Central memory CD4-positive, alpha-beta T cell (primary cell): ENCODE data around the gene OPA3.

ENCODE experiments used
- DNase-seq: peaks from one replicate; pipeline ENCODE4 v3.0.0; 2022

The OPA3 gene

DNA sequence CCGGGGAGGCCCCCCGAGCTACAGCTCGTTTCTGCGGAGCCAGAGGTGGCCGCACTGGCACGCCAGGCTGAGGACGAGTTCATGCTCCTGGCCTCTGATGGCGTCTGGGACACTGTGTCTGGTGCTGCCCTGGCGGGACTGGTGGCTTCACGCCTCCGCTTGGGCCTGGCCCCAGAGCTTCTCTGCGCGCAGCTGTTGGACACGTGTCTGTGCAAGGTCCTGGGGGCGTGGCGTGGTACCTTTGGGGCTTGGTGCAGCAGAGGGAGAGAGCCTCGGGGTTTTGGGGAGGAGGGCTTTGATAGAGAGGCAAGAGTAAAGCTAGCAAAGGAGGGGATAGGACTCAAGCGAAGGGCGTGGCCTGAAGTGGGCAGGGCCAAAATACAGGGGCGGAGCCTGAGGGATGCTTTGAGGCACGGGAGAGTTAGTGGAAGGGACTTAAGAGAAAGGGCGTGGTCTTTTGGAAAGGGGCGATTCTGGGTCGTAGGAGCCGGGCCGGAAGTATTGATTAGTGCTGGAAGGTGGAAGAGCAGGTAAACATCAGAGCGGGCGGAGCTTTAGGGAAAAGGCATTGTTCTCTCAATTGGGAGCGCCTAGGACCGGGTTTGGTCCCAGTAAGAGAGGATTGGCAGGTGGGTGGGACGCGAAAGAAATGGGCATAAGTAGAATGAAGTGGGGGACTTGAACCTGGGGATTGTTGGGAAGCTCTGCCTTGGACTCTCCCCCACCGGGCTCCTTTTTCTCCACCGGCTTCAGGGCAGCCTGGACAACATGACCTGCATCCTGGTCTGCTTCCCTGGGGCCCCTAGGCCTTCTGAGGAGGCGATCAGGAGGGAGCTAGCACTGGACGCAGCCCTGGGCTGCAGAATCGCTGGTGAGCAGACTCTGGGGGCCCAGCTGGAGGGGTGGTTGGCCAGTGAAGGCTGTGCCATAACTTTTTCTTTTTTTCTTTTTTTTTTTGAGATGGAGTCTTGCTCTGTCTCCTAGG, 85.1 kb downstream of the OPA3 start:
- DNase-seq = peak; percentile 36

DNA sequence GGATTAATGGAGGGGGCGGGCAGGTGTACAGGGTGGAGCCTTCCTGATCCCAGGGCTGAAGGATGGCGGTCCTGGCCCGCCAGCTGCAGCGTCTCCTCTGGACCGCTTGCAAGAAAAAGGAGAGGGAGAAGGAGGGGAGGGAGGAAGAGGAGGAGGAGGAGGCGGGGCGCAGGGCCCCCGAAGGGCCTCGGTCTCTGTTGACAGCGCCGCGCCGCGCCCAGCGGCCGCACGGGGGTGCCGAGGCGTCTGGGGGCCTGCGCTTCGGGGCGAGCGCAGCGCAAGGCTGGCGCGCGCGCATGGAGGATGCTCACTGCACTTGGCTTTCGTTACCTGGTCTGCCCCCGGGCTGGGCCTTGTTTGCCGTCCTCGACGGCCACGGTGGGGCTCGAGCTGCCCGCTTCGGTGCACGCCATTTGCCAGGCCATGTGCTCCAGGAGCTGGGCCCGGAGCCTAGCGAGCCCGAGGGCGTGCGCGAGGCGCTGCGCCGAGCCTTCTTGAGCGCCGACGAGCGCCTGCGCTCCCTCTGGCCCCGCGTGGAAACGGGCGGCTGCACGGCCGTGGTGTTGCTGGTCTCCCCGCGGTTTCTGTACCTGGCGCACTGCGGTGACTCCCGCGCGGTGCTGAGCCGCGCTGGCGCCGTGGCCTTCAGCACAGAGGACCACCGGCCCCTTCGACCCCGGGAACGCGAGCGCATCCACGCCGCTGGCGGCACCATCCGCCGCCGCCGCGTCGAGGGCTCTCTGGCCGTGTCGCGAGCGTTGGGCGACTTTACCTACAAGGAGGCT, 86.0 kb downstream of the OPA3 start, which contains the start of gene PPM1N:
PPM1N (plus strand) TSS at position 33 of the 785 bp plus-strand sequence; CDS start at position 63, 30 bp downstream.
- DNase-seq = peak; percentile 48

DNA sequence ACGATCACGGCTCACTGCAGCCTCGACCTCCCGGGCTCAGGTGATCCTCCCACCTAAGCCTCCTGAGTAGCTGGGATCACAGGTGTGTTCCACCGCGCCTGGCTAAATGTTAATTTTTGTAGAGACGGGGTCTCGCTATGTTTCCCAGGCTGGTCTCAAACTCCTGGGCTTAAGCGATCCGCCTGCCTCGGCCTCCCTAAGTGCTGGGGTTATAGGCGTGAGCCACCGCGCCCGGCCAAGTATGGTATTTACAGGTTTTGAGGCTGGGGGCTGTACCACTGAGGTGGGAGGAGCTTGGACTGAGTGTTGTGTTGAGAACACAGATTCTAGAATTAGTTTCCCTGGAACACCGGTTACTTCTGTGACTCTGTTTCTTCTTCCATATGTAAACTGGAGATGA, 86.8 kb downstream of the OPA3 start:
- no peak for DNase-seq

DNA sequence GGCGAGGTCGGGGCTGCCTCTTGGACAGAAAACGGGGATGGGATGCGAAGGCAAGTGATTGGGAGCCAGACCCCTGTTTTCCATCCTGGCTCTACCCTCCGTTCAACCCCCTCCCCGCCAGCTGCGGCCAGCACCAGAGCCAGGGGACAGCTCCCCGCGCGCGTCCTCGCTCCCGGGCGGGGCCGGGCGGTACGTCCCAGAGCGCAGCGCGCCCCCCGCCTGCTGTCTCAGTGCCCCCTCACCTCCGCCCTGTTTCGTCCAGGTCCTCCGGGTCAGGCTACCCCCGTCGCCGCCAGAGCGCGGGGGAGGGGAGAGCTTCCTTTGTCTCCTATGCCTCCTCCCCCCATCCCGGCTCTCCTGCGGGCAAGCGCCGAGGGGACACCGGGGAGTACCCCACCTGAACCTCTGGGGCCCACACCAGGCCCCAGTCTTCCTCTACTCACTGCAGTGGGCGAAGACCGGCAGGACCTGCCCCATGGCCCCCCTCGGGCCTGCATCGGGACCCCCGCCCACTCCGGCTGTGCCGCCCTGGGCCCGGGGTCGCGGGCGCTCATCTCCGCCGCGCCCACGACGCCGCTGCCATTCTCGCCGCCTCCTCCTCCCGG, 88.2 kb downstream of the OPA3 start:
- peak; percentile 39 for DNase-seq

DNA sequence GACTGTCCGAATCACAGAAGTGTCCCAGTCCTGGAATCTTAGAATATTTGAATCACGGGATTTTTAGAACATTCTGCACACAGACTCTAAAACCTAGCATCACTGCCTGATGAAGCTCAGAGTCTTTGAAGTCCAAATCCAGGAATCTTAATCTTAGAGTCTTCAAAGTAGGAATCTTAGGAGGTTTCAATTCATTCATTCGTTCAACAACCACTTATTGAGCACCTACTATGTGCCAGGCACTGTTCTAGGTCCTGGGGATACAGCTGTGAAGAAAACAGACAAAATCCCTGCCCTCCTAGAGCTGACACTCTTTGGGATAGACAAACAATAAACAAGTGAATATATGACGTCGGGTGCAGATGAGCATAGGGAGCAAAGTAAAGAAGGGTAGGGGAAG, 89.4 kb downstream of the OPA3 start:
- DNase-seq = no peak

DNA sequence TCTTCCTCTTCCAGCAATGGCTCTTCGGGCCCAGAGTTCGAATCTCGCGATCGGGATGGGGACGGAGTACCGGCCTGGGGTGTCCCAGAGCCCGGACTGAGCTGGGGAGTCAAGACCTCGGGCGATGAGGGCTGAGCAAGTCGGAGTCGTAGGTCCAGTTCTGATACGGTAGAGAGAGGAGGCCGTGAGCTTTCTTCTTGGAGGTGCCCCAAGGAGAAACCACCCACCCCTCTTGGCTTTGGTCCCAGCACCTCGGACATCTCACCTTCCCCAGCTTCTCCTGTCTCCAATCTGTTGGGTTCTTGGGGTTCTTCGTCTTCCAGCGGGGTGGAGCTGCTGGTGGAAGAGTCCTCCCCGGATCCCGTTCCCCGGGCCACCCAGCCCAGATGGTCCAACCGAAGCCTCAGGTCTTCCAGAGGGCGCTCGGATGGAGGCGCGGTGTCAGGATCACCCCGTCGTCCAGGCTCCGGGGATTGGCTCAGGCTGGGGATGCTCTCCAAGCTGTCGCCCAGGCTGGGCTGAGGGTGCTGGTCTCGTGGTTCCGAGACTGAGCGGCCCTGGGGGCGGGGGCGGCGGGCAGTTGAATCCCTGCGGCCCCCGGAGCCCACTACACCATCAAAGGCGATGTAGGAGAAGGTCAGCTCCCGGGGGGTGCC, 90.2 kb downstream of the OPA3 start:
- DNase-seq = no peak

DNA sequence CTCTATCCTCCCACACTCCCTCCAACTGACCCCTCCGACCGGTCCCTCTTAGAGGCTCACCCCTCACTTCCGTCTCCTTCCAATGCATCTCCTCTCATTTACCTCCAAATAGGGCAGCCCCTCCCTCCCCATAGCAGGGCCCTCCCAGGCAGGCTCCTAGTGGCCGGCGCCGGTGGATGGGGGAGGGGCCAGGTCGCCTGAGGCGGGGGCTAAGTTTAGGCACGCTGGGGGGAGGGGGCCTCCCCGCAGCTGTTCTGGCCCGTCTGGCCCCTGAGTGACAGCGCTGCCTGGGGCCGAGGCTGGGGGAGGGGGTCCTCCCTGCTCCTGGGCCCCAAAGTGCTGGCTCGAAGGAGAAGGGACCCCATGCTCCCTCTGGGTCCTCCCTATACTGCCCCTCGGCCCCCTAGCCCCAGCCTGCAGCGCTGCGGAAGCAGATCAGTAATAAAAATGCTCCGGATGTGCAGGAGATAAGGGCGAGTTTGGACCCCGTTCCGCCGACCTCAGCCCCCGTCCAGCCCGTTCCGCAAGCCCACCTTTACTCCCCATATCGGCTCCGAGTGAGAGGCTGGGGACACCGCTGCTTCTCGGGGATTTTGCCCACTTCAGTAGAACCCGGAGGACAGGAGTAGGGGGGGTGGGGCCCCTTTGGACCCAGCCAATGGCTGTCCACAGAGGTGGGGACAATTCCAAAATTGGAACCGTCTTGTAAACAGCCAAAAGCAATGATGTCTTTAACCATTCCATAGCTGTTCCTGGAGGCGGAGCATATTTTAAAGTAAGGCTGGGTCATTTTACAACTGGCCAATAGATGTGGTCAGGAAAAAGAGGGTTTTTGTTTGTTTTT, 91.8 kb downstream of the OPA3 start:
- DNase-seq = no peak

DNA sequence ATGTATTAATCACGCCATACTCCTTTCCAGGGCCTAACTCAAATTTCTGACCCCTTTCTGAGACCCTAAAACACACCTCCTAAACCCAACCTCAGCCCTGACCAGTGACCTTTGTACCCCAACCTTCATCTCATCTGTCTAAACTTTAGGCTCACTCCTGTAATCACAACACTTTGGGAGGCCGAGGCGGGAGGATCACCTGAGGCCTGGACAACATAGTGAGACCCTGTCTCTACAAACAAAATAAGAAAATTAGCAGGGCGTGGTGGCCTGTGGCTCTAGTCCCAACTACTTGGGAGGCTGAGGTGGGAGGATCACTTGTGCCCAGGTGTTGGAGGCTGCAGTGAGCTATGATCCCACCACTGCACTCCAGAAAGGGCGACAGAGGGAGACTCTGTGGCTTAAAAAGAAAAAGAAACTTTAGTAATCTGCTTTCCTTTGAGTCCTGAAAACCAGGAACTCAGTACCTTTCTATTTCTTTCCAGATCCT, 92.4 kb downstream of the OPA3 start:
- DNase-seq = no peak

DNA sequence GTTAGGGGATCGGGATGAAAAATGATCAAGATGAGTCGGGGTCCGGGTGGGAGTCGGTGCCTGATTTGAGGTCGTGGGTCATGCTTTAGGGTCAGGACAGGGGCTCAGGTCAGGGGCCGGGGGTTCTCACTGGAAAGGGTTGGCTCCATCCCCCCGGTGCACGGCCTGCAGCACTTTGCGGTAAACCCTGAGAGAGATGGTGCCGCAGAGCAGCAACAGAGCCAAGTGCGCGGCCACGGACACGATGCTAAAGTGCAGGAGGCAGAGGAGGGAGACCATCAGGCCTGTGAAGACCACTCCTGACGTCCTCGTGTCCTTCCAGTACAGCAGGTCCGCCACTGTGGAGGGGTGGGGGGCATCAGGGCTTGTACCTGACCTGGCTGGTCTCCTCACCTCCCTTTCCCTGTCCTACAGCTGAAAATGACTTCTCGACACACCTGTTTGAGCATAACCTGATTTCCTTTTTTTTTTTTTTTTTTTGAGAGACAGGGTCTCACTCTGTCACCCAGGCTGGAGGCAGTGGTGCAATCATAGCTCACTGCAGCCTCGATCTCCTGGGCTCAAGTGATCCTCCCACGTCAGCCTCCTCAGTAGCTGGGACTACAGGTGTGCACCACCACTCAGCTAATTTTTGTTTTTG, 95.3 kb downstream of the OPA3 start:
- DNase-seq = no peak

DNA sequence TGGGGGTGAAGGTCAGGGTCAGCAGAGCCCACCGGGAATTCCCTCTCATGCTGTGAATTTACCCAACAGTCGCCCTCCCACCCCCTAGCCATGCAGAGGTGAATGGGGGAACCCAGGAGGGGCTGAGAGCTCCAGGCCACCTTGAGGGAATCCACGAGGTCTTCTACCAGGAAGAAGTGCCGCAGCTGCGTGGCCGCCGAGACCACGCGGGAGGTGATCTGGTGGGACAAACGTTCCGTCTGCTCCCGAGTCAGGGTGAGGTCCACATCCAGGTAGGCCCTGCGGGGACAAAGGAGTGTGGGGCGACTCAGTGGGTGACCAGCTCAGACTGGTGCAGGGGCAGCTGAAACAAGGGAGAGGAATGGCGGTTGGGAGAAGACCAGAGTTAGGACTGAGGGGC, 95.9 kb downstream of the OPA3 start:
- DNase-seq = no peak

DNA sequence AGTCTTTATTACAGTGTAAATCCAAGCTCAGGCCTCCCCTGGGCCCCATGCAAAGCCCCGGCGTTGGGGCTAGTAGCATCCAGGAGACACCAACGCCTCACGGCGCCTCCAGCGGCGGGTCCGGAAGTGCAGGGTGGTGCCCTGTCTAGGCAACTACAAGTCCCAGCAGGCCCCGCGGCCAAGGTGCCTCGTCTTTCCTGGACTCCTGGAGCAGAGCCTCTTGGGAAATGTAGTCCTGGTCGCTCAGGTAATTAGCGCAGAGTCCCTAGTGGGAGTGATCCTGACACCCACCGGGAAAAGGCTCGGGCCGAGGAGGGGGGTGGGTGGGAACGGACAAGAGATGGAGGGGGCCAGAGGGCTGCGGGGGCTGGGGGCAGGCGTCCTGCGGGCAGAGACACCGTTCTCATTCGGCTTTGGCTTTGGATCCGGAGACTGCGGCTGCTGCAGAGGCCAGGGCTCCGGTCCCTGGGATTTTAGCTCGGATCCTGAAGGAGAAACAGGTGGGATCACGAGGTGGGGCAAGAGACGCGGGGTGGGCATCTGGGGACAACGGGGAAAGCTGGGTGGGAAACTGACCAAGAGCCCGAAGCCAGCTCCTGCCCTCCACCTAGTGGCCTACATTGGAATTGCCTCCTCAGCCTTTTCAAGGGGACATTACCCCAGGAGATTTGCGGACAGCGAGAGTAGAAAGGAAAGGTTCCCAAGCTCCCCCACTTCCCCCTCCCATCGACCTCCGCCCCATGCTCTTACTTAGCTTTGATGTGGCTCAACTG, 99.1 kb downstream of the OPA3 start:
- DNase-seq = peak; percentile 94

DNA sequence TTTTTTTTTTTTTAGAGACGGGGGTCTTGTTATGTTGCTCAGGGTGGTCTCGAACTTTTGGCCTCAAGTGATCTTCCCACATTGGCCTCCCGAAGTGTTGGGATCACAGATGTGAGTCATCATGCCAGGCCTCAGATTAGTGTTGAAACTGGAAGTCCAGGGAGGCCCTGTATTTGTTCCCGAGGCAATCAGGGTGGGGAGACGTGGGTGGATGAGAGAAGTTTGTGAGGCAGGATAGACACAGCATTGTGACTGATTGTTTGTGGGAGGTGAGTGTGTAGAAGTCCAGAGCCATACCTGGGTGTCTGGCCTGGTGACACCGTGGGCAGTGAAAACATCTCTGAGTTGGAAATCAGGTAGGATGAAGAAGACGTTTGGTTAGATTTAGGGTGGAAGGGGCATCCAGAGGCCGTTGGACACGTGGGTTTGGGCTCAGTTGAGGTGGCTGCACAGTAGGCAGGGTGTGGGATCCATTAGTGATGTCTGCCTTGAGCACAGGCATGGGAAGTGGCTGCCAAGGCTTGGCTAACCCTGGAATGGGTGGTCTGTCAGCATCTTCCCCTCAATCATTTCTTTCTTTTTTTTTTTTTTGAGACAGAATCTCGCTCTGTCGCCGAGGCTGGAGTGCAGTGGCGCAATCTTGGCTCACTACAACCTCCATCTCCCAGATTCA, 100.2 kb downstream of the OPA3 start:
- no peak for DNase-seq

DNA sequence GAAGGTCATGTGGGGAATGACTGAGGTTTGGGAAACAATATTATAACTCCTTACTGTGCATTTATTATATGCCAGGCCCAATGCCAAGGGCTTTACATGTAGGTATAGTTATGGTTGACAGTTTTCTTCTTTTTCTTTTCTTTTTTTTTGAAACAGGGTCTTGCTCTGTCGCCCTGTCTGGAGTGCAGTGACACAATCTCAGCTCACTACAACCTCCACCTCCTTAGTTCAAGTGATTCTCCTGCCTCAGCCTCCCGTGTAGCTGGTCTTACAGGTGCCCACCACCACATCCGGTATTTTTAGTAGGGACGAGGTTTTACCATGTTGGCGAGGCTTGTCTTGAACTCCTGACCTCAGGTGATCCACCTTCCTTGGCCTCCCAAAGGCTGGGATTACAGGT, 101.6 kb downstream of the OPA3 start:
- no peak for DNase-seq

DNA sequence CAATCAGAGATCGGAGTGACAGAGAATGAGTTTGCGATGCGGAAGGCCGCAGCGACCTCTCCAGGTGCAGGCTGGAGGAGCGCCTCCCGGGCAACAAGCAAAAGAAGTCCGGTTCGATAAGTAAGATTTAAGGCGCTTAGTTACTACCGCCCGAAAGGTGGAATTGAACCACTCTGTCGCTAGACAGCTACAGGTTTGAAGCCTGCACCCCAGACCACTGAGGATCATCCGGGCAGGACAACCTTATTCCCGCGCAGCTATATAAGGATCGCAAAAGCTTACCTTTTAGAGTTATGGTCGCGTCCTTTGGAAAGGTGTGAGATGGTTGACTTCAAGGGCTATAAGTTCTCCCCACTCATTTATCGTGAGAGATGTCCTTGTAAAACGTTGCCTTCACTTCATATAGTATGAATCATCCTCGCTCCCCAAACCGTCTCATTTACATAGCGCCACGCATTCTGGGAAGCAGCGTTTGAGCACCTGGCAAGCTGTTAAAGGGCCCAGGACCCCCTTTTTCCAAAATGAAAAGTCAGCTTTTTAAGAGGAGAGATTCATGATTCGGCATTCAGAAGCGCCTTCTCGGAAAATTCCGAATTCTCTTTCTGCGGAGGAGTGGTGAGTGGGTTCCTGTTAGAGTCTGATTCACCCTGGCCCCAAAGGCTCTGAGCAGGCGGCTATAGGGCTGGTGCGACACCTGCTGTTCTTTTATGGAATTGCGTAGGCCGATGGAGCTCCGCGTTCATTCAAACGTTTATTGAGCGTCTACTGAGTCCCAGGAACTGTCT, 106.0 kb downstream of the OPA3 start:
- DNase-seq = peak; percentile 89

DNA sequence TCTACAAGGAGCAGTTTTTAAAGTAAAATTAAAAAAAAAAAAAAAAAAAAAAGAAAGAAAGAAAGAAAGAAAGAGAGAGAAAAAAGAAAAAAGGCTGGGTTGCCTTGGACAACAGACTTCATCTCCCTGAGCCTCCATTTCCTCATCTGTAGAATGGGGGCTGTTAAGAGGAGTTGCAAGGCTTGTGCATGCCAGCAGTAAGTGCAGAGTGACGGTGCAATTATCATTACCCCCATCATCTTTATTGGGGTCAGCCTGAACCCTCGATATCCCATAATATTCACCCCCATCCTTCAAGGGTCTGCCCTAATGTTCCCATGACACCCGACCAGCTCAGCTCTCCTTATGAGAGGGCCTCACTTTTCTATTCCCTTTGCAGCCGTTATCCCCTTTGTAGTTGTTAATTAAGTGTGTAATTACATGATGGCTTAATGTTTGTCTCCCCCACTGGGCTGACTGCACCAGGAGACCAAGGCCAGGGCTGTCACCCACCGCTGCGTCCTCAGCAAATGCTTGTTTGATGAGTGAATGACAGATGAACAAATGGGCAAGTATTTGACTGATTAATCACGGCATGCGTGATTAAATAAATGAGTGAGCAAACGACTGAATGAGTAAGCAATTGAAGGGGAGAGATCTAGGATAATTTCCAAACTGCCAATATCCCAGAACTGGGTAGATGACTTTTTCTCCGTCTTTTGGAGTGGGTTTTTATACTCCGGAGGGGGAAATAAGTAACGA, 106.7 kb downstream of the OPA3 start:
- DNase-seq = no peak
